ENCODE results near the gene PRKG1. TPM values are rescaled to one million over a fixed set of nuclear protein-coding genes. Genes with fewer than 3 reads are reported as not detected.
"Not testable (repeated sequence)": the region's sequence is repeated elsewhere in the genome, so short reads cannot be mapped to it uniquely, and the experiment has no call there.

Gene PRKG1
- total RNA-seq, 1 experiment from 2014 or later = 10.4 TPM

DNA sequence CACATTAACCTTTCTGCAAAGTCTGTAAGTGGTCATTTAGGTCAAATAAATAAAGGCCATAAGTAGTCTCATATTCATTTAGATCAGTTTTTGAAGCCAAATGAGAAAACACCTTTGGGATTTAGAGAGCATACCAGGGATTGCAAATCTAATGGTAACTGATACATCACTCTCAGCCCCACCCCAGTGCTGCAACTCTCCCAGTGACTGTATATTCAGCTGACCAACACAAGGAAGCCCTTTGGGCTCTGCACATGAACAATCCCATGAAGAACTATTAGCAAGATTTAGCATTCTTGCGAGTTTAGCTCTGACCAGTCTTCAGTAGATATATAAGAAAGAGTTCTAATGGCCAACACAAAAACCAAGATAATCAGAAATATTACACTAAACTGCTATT is 372.8 kb downstream of the PRKG1 start:
- no peak overlapping the region for H3K27ac Mint-ChIP-seq
- Histone ChIP-seq H2BK12ac (ENCODE audit: insufficient read length, low read depth, low read length) (no peak overlapping the region), H4K20me1 (ENCODE audit: control insufficient read depth, insufficient read depth, insufficient read length) (no peaks in the 10 kb centered on the region), H3T11ph (ENCODE audit: low read length) (no peak overlapping the region), H3K14ac (ENCODE audit: insufficient read depth, low read length) (no peak overlapping the region), H2BK5ac (ENCODE audit: insufficient read length, low read length) (no peak overlapping the region), H3K79me2 (ENCODE audit: insufficient read depth, low read length) (no peaks in the 10 kb centered on the region), H3K79me1 (ENCODE audit: insufficient read depth, low read depth, low read length, poor library complexity, severe bottlenecking) (no peaks in the 10 kb centered on the region), H3K18ac (ENCODE audit: insufficient read length, low read depth, low read length) (no peak overlapping the region), H3K4ac (ENCODE audit: low read depth, low read length) (no peak overlapping the region), H4K5ac (ENCODE audit: insufficient read length, low read depth, low read length) (no peak overlapping the region), H2AFZ (ENCODE audit: low read length) (no peak overlapping the region), H3K56ac (ENCODE audit: insufficient read length, low read depth, low read length) (no peak overlapping the region), H2BK15ac (ENCODE audit: low read depth, low read length) (no peak overlapping the region), H3K4me1 (ENCODE audit: insufficient read depth, low read length) (no peaks in the 10 kb centered on the region), H4K91ac (ENCODE audit: insufficient read length, low read depth, low read length) (no peak overlapping the region), H4K8ac (replicated peaks; ENCODE audit: insufficient read length, low read depth, low read length) (no peak overlapping the region), H3K4me2 (ENCODE audit: insufficient read depth, insufficient read length, low read length) (no peak overlapping the region), H3K9me3 (ENCODE audit: control insufficient read depth, low read depth, low read length) (no peaks in the 10 kb centered on the region), H2BK120ac (ENCODE audit: low read depth, low read length, poor library complexity, severe bottlenecking) (no peak overlapping the region), H3K23me2 (ENCODE audit: insufficient read length, low read depth, low read length, poor library complexity, severe bottlenecking) (no peaks in the 10 kb centered on the region), H3K27ac (ENCODE audit: insufficient read length, low read depth, low read length) (no peak overlapping the region), H2BK20ac (ENCODE audit: low read depth, low read length, poor library complexity, severe bottlenecking) (no peak overlapping the region), H3K27me3 (ENCODE audit: insufficient read depth, low read length) (no peaks in the 10 kb centered on the region), H3K23ac (ENCODE audit: insufficient read length, low read depth, low read length) (no peak overlapping the region), H3K9ac (ENCODE audit: extremely low read depth, insufficient read length, low read length) (no peak overlapping the region), H2AK5ac (ENCODE audit: insufficient read length, low read length) (no peak overlapping the region)
- H3K9me3 Mint-ChIP-seq = no peaks in the 10 kb centered on the region
- H3K4me1 Mint-ChIP-seq = 0 out of 4 replicates have a peak, but pooled peaks cover 0 to 3% of the 10 kb centered on the region in 2 experiments
- no peaks in the 10 kb centered on the region for H3K27me3 Mint-ChIP-seq (ENCODE audit: low read depth)
- no peak for DNase-seq
- H3K4me3 Mint-ChIP-seq = no peak overlapping the region
- H3K36me3 Mint-ChIP-seq (ENCODE audit: insufficient read depth in 1 of 3, low read depth in 3 of 3) = no peaks in the 10 kb centered on the region
- TF ChIP-seq, protein P1, sequence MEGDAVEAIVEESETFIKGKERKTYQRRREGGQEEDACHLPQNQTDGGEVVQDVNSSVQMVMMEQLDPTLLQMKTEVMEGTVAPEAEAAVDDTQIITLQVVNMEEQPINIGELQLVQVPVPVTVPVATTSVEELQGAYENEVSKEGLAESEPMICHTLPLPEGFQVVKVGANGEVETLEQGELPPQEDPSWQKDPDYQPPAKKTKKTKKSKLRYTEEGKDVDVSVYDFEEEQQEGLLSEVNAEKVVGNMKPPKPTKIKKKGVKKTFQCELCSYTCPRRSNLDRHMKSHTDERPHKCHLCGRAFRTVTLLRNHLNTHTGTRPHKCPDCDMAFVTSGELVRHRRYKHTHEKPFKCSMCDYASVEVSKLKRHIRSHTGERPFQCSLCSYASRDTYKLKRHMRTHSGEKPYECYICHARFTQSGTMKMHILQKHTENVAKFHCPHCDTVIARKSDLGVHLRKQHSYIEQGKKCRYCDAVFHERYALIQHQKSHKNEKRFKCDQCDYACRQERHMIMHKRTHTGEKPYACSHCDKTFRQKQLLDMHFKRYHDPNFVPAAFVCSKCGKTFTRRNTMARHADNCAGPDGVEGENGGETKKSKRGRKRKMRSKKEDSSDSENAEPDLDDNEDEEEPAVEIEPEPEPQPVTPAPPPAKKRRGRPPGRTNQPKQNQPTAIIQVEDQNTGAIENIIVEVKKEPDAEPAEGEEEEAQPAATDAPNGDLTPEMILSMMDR (conservative IDR thresholded peaks at IDR 0.05) = no peak
- no CpG with 5 or more reads among the region's 1 CpG for WGBS (ENCODE audit: extremely low coverage, insufficient read length, low lambda C conversion rate)

DNA sequence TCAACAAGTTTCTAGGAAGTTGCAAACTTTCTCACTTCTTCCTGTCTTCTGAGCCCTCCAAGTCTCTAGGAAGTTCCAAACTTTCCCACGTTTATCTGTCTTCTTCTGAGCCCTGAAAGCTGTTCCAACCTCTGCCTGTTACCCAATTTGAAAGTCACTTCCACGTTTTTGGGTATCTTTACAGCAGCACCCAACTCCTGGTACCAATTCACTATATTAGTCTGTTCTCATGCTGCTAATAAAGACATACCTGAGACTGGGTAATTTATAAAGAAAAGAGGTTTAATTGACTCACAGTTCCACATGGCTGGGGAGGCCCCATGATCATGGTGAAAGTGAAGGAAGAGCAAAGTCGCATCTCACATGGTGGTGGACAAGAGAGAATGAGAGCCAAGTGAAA is 381.5 kb downstream of the PRKG1 start:
- H2AK5ac ChIP-seq (ENCODE audit: insufficient read length, low read length); H3K4me1 ChIP-seq (ENCODE audit: insufficient read depth, low read length); H2BK12ac ChIP-seq (ENCODE audit: insufficient read length, low read depth, low read length); H3K23ac ChIP-seq (ENCODE audit: insufficient read length, low read depth, low read length); H4K91ac ChIP-seq (ENCODE audit: insufficient read length, low read depth, low read length); H4K5ac ChIP-seq (ENCODE audit: insufficient read length, low read depth, low read length); DNase-seq; H4K8ac ChIP-seq (replicated peaks; ENCODE audit: insufficient read length, low read depth, low read length); H3K79me2 ChIP-seq (ENCODE audit: insufficient read depth, low read length); H3K27ac ChIP-seq (ENCODE audit: insufficient read length, low read depth, low read length); H3K4ac ChIP-seq (ENCODE audit: low read depth, low read length); H2AFZ ChIP-seq (ENCODE audit: low read length); H3K79me1 ChIP-seq (ENCODE audit: insufficient read depth, low read depth, low read length, poor library complexity, severe bottlenecking); H3K18ac ChIP-seq (ENCODE audit: insufficient read length, low read depth, low read length); H2BK15ac ChIP-seq (ENCODE audit: low read depth, low read length); H3K4me3 Mint-ChIP-seq; H3K27ac Mint-ChIP-seq; H3T11ph ChIP-seq (ENCODE audit: low read length); H2BK20ac ChIP-seq (ENCODE audit: low read depth, low read length, poor library complexity, severe bottlenecking); H3K4me1 Mint-ChIP-seq; H3K14ac ChIP-seq (ENCODE audit: insufficient read depth, low read length); H3K27me3 ChIP-seq (ENCODE audit: insufficient read depth, low read length); H4K20me1 ChIP-seq (ENCODE audit: control insufficient read depth, insufficient read depth, insufficient read length); H3K27me3 Mint-ChIP-seq (ENCODE audit: low read depth); H2BK120ac ChIP-seq (ENCODE audit: low read depth, low read length, poor library complexity, severe bottlenecking); H3K56ac ChIP-seq (ENCODE audit: insufficient read length, low read depth, low read length); H2BK5ac ChIP-seq (ENCODE audit: insufficient read length, low read length); H3K23me2 ChIP-seq (ENCODE audit: insufficient read length, low read depth, low read length, poor library complexity, severe bottlenecking); H3K4me2 ChIP-seq (ENCODE audit: insufficient read depth, insufficient read length, low read length); H3K9ac ChIP-seq (ENCODE audit: extremely low read depth, insufficient read length, low read length): not testable (repeated sequence)
- H3K36me3 Mint-ChIP-seq (ENCODE audit: insufficient read depth in 1 of 3, low read depth in 3 of 3) = peaks cover 11 to 28% (median 13%) of the 10 kb centered on the region in 3 experiments
- peaks cover 17% of the 10 kb centered on the region for H3K9me3 ChIP-seq (ENCODE audit: control insufficient read depth, low read depth, low read length)
- H3K9me3 Mint-ChIP-seq = peaks cover 21 to 26% of the 10 kb centered on the region in 2 experiments
- no CpG with 5 or more reads among the region's 3 CpGs for WGBS (ENCODE audit: extremely low coverage, insufficient read length, low lambda C conversion rate)

All from H9 (cell line).